Esophagus mucosa (tissue), 1 donor: ENCODE results near the gene CPLX1. TPM values are rescaled to one million over a fixed set of nuclear protein-coding genes. Genes with fewer than 3 reads are reported as not detected.
A peak's percentile ranks its signal among the peaks of the same experiment; 100 is the strongest.

Experiments
- ATAC-seq: fragments of 200-7000 bp; cut with Tn5 transposase; one replicate; pipeline ENCODE4 v1.9.1; 2020
- total RNA-seq: library from RNA; stranded (reverse); gene quantifications from one replicate; pipeline ENCODE4 v1.2.4, GENCODE V29; 2023
- donor health status: DM: yes; HTN: yes; CAD: no.

The CPLX1 gene
- total RNA-seq, 1 donor from 2014 or later: 0.92 TPM

DNA sequence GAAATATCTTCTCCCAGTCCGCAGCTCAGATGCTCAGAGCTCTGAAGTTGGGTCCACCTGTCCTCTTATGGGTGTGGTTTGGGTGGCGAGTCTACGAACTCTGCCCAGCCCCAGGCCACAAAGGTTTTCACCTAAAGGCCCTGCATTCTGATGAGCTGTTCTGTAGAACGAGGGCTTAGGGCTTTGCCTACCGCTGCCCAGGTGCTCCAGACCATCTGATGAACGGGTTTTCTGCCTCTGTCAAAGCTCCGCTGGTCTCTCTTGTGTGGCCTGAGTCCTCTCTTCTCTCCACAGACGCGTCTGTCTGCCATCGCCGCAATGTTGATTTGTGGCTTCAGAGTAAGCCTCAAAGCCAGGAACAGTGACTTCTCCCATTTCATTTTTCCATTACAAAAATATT lies 28.4 kb upstream of the CPLX1 start:
- no peak for ATAC-seq

DNA sequence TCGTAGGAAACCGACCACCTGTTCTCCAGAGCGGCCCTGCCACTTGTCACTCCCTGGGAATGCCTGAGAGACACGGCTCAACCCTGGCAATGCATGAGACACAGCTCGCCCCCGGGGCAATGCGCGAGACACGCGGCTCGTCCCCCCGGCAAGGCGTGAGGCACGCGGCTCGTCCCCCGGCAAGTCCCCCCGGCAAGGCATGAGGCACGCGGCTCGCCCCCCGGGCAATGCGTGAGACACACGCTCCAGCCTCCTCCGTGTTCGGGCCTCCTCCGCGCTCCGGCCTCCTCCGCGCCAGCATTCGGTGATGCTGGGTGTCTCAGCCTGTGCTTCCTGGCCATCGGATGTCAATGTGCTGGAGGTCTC lies 27.5 kb upstream of the CPLX1 start:
- no peak for ATAC-seq

DNA sequence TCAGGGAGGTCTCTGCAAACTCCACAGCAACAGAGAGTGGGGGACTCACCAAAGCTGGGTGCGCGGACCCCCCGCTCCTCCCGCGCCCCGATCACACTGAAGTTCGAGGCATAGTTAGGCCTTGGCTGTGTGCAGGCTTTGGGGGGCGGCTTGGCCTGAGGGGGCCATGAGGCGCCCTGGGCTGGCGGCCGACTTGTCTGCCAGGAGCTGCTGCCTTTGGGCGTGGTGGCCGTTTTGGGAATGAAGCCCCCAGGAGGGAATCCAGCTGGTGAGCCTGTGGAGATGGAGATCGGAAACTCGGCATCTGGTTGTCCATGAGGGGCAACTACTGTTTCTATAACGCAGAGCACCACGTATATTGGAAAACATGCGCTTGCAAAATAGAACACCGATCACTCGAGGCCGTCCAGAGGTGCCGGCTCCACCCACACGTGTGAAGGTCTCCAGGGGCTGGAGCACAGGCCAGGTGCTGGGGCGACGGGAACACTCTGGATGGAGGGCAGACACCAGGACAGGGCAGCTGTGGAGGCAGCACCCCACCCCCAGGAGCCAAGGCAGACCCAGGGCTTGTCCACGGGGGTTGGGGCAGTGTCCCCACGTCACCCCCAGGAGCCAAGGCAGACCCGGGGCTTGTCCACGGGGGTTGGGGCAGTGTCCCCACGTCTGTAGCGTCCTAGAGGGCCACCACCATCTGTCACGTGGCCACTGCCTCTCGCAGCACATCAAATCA lies 25.9 kb upstream of the CPLX1 start:
- ATAC-seq: no peak

DNA sequence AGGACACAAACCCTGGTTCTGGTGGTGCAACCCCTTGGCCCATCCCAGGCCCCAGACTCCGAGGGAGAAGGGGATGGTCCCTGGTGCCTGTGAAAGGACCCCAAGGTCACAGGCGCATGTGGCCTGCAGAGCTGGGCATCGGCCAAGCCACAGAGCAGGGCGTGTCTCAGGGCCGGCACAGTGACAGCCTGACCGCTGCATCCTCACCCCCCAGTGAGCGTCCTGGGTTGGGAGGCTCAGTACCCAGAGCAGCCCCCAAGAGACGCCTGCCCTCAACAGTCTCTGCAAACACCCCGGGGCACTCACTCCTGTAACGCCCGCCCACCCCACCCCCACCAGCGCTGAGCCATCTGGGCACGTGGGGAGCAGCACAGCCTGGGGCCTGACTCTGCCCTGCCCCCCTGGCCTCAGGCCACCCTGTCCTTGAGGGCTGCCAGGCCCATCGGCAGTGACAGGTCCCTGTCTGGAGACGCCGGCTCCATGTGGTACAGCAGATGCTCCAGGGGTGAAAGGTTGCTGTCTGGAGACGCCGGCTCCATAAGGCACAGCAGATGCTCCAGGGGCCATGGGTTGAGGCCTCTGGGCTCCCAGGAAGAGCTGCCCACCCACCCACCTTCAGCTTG lies 24.5 kb upstream of the CPLX1 start:
- ATAC-seq: no peak

DNA sequence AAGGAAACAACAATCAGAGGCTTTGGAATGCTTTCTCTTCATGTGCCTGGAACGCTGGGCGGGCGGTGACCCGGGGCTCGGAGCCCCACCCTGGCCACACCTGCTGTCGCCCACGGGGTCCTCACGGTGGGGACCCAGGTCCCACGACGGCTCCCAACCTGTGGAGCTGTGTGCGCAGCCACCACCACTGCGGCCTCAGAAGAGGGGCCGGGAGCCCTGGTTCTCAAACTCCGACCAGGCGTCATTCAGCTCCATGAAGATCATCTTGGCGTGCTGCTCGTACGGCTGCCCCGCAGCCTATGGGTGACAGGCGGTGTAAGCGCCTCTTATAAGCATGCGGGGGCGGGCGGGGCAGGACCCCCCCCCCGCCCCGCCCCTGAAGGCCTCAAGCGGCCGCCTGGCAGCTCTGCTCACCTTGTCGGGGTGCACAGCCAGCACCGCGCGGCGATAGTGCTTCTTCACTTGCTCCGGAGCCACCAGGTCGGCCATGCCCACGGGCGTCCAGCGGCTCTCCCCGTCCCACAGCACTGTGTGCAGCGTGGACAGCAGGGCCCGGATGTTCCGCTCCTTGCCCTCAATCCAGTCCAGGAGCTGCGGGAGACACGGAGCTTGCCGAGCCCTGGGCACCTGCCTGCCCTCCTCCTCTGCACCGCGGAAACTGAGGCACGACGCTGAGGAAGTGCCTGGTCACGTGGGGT lies 23.7 kb upstream of the CPLX1 start:
- no peak for ATAC-seq

GRCh38 chr4:848803-849477 lies 23.0 kb upstream of the CPLX1 start:
- ATAC-seq: no peak

DNA sequence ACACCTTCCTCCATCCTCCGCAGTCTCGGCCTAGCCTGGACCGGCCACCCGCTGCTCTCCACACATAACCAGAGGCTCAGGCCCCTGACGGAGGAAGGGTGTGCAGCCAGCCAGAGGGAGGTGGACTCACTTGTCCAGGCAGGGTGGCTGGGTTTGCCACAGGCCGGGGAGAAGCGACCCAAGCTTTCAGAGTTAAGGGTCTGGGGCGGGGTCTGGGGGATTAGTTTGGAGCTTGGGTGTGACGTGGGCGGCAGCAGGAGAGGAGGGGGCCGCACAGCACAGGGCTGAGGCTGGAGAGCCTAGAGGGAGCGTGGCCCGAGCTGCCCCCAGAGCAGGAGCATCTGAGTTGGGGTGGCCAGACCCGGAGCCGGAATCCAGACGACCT lies 22.4 kb upstream of the CPLX1 start:
- ATAC-seq: no peak

DNA sequence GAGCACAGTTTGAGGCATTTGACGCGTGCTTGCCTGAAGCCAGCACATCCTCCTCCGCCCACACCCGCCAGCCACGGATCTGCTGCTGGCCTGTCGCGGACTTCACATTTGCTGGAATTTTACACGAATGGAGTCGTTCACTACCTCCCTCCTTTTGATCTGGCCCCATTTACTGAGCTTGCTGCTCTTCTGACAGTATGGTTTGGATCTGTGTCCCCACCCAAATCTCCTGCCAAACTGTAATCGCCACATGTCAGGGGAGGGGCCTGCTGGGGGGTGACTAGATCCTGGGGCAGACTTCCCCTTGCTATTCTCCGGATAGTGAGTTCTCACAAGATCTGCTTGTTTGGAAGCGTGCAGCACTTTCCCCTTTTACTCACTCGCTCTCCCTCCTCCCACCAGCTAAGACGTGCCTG lies 19.9 kb upstream of the CPLX1 start:
- no peak for ATAC-seq

DNA sequence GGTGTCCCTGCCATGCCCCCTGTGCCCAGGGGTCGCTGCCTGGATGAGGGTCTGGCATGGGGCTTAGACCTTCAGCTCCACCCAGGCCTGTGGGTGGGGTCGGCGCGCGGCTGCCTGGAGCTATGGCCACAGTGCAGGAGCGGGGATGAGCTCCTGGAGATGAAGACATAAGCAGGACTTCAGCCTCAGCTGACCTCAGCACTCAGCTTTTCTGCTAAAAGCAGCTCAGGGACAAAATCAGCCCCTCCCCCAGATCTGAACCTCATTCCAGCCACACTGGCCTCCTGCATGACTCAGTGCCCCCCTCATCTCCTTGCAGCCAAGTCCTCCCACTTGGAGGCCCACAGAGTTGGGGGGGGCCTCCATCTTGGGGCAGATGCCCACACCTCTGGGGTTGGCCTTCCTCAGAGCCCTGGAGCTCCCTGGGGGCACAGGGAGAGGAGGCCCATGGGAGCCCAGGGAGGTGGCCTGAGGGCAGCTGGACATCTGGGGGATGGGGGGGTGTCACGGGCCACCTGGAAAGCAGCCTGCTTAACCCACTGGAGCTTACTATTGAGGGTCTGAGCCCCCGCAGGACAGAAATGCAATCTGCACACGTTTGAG lies 19.4 kb upstream of the CPLX1 start:
- ATAC-seq: no peak

DNA sequence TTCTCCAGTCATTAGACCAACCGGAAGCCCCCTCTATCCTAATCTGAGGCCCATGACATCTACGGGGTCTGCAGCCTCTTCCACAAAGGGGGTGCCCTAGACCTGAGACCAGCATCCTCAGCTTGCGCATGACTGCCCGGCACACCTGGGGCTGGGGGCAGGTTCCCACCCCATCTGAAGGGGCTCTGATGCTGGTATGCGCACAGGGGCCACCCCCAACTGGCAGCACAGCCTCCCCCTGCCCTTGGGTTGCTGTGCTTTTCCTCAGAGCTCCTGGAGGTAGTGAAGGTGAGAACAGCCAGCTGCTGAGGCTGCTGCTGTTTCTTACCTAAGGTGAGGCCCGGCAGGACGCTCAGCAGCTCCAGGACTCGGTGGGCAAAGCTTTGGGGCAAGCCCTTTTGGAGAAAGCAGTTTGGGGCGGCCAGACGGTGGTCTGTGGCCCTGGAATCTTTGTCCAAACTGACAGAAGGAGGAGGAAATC lies 18.9 kb upstream of the CPLX1 start:
- no peak for ATAC-seq

GRCh38 chr4:839675-840443 lies 13.9 kb upstream of the CPLX1 start:
- no peak for ATAC-seq

- no peak for ATAC-seq
These were observed 11.8 kb upstream of the CPLX1 start for GRCh38 chr4:837772-838171.

DNA sequence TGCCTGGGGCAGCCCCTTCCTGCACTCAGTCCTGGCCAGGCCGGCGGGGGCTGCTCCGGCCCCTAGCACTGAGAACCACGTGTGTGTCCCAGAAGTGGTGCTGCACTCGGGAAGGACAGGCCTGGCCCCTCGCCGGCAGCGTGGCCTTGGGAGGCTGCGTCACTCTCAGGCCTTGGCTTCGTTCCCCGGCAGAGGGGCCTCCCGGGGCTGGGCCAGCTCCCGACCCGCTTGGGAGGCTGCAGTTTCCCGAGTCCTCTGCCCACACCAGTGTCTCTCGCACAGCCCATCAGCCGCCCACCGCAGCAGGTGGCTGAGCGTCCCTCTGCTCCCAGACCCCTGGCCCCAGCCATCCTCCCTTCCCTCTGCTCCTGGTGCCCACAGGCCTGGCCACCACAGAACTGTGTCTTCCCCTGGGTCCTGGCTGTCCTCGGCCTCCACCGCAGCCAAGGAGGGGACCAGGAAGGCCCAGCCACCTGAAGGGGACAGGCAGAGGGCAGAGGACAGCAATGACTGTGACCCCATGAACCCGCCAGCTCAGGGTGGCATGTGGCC lies 10.9 kb upstream of the CPLX1 start:
- peak; percentile 13 for ATAC-seq

DNA sequence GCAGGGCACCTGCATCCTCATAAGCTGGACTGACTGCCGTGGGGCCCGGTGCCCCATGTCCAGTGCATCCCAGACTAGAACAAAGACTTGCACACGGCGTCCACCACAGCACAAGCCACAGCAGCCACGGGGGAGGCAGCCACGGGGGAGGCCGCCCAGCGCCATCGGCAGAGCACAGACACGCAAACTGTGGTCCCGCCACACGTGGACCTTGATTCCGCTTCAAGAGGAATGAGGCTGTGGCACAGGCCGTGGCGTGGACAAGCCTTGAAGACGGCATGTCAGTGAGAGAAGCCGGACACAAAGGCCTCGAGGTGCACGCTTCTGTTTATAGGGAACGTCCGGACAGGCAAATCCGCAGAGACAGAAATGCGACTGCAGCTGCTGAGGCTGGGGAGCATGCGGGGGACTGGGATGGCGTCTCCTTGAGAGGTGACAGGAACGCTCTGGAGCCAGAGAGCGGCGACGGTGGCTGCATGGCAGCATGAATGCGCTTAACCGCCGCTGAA lies 10.1 kb upstream of the CPLX1 start:
- no peak for ATAC-seq

- no peak for ATAC-seq
These were observed 9.4 kb upstream of the CPLX1 start for GRCh38 chr4:835148-836002.

DNA sequence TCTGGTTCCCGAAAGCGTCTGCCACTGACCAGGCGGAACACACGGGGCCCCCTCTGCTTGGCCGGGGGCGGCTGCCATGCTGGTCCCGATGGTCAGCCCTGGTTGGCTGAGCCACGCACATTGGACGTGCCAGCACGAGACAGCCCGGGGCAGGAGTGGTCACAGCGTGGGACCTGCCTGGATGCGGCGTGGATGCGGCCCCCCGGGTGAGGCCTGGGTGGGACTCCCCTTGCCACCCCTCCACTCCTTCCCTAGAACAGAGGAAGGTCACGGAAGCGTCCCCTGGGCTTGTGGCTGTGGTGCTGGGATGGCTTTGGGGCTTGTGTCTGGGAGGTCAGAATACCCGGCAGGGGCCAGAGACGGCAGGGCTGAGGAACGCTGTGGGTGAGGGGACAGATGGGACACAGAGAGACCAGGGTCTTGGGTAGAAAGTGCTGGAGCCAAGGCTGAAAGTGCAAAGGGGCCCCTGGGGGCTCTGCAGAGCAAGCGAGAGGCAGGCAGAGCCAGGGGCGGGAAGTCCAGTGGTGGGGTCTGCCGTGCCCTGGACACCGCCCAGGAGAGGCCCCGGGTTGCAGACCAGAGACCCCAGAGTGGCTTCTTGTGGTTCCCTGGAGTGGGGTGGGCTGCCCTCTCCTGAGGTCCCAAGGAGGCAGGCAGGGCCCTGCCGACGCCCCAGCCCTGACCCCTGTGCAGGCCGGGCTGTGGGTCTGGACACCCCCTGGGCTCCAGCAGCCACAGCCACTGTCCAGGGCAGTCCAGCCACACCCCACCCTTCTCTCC lies 8.6 kb upstream of the CPLX1 start:
- ATAC-seq: no peak

DNA sequence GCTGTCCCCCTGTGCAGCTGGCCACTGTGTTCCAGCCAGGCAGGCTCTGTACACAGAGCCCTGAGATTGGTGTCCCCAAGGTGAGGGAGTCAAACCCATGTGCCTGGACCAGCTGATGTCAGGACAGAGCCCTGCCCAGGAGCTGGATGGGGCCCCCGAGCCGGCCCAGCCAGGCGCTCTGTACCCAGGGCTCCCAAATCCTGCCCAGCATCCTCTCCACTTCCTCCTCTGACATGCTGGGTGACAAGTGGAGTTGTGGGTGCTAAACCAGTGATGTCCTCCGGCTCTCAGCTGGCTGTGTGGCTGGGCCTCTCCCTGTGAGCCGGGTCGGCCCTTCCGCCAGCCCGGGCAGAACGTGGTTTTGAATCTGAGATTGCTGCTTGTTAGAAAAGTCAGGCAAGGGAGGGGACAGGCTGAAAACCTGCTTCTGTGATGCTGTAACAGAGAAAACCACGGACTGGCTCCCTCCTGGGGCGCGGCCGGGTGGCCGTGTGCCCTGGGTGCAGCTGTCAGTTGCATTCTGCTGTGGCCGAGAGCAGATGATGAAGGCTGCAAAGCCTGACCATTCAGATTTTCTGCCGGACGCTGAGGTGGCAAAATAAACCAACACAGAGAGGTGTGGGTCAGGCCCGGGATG lies 7.9 kb upstream of the CPLX1 start:
- no peak for ATAC-seq

- ATAC-seq: no peak
These were observed 7.2 kb upstream of the CPLX1 start for GRCh38 chr4:833156-833555.

DNA sequence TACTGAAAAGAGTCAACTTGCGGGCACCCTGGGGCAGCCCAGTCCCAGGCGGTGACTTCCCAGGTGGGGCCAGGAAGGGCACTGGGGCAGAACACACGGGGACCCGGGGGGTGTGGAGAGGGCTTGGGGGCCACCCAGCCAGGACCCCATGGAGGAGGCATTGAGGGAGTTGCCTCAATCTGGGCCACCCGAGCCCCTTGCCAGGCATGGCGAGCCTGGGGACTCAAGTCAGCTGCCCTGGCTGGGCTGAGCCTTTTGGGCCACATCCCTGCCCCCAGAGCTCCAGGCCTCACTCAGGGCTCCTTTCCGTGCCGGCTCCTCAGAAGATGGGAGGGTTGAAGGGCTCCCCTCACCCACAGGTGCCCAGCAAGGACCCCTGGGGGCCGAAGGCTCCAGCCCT lies 6.6 kb upstream of the CPLX1 start:
- ATAC-seq: no peak
